Activated CD8-positive, alpha-beta T cell treated with anti-CD3 and anti-CD28 coated beads for 36 hours (primary cell): ENCODE measurements around the gene OR2V2. TPM values are rescaled to one million over a fixed set of nuclear protein-coding genes. Genes with fewer than 3 reads are reported as not detected.

ENCODE experiments used
- ATAC-seq: fragments of 200-7000 bp; cut with Tn5 transposase; one replicate; pipeline ENCODE4 v1.10.0; 2021; ENCODE audit warnings: mild to moderate bottlenecking, moderate library complexity
- CTCF ChIA-PET: fragments of 350-600 bp; sonication (Branson Sonifier 250); formaldehyde crosslinking; loops from one replicate; lab custom pipeline; 2021; ENCODE audit warnings: antibody characterized with exemption; lab: Charles Lee
- POLR2A ChIA-PET: fragments of 350-600 bp; sonication (Branson Sonifier 250); formaldehyde crosslinking; loops from one replicate; lab custom pipeline; 2021; ENCODE audit warnings: antibody characterized with exemption; lab: Charles Lee
- DNase-seq: peaks from one replicate; pipeline ENCODE4 v3.0.0-alpha.2; 2020
- H3K27ac Mint-ChIP-seq: one replicate; pipeline ENCODE4 v1.8.0; 2021; ENCODE audit warnings: mild to moderate bottlenecking, mixed read lengths
- H3K27me3 Mint-ChIP-seq: one replicate; pipeline ENCODE4 v1.8.0; 2021; ENCODE audit warnings: mixed read lengths
- H3K36me3 Mint-ChIP-seq: one replicate; pipeline ENCODE4 v1.8.0; 2021; ENCODE audit warnings: low read depth, mixed read lengths
- H3K4me1 Mint-ChIP-seq: one replicate; pipeline ENCODE4 v1.8.0; 2021; ENCODE audit warnings: low read depth, mixed read lengths
- H3K4me3 Mint-ChIP-seq: one replicate; pipeline ENCODE4 v1.8.0; 2021; ENCODE audit warnings: mild to moderate bottlenecking, moderate library complexity, mixed read lengths
- H3K9me3 Mint-ChIP-seq: one replicate; pipeline ENCODE4 v1.8.0; 2021; ENCODE audit warnings: mixed read lengths
- intact Hi-C: fragments of 100-400 bp; cut with micrococcal nuclease; formaldehyde crosslinking; loops from one replicate; pipeline ENCODE4 v1.10.0; 2022
- total RNA-seq, 2 experiments: library from RNA; stranded (reverse); gene quantifications; one replicate each; pipeline ENCODE4 v1.2.3, GENCODE V29; 2021
- TF ChIP-seq, protein P1 (sequence below): fragments of 200-600 bp; IDR thresholded peaks from one replicate; pipeline ENCODE4 v1.8.0; 2022; ENCODE audit warnings: antibody characterized with exemption, mild to moderate bottlenecking

OR2V2 gene
- total RNA-seq, 2 experiments from 2014 or later, result not detected

DNA sequence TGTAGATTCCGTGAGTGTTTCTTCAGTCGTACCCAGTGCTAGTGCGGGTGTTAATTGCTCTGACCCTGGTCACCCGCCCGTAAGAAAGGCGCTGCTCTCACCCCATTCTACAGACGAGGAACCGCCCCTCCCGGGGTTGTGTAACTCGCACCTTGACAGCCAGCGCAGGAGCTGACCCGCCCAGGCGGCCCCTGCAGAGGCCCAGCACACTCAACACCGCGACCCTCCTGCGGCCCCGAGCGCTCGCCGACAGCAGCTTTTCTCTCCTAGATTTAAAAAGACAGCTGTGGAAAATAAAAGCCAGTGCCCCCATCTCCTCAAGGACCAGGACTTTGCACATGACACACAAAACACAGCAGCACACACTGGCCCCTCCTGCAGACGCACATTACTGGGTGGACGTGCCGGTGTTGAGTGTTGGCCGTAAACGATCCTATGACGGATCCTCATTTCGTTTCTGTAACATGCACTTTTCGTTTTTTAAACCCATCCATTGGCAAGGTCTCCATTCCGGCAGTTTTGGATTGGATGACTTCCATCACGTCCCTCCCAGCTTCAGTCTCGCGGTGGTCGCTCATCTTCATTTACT, 22.9 kb downstream of the OR2V2 start:
- TF ChIP-seq, protein P1, sequence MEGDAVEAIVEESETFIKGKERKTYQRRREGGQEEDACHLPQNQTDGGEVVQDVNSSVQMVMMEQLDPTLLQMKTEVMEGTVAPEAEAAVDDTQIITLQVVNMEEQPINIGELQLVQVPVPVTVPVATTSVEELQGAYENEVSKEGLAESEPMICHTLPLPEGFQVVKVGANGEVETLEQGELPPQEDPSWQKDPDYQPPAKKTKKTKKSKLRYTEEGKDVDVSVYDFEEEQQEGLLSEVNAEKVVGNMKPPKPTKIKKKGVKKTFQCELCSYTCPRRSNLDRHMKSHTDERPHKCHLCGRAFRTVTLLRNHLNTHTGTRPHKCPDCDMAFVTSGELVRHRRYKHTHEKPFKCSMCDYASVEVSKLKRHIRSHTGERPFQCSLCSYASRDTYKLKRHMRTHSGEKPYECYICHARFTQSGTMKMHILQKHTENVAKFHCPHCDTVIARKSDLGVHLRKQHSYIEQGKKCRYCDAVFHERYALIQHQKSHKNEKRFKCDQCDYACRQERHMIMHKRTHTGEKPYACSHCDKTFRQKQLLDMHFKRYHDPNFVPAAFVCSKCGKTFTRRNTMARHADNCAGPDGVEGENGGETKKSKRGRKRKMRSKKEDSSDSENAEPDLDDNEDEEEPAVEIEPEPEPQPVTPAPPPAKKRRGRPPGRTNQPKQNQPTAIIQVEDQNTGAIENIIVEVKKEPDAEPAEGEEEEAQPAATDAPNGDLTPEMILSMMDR, result no peak
- intact Hi-C loops, result no loop called here
- Mint-ChIP-seq H3K27ac (no peak overlapping the region), H3K4me1 (peaks cover 64% of the 10 kb centered on the region), H3K4me3 (peak overlapping the region; percentile 63), H3K9me3 (no peaks in the 10 kb centered on the region), H3K27me3 (peaks cover 65% of the 10 kb centered on the region), H3K36me3 (no peaks in the 10 kb centered on the region)
- ChIA-PET POLR2A (interaction anchor here (0.6 to 1.2 kb wide), 6 partner anchors 9 to 52 kb away, joined by 3 to 6 read pairs (median 3); no protein-coding TSS in a partner anchor), CTCF (interaction anchor here (1.2 to 1.7 kb wide), 2 partner anchors 14 to 37 kb away, joined by 8 read pairs; no protein-coding TSS in a partner anchor)
- DNase-seq (no peak), ATAC-seq (no peak)

DNA sequence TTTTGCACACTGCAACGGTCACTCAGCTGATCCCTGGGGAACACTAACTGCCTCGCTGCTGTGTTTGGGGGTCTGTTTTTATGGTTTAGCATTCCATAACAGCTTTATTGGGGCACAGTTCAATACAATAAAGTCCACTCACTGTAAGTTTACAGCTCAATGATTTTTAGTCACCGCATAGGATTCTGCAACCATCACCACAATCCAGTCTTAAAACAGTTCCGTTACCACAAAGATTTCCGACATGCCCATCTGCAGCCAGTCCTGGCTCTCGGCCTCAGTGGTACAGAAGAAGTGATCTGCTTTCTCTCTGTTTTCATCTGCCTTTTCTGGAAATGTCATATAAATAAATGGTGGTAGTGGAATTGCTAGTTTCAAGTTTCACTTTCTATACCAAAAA, 23.6 kb downstream of the OR2V2 start:
- no peaks in the 10 kb centered on the region for H3K36me3 Mint-ChIP-seq
- H3K27me3 Mint-ChIP-seq, result peaks cover 61% of the 10 kb centered on the region
- H3K9me3 Mint-ChIP-seq, result no peaks in the 10 kb centered on the region
- no peak overlapping the region for H3K4me3 Mint-ChIP-seq
- TF ChIP-seq, protein P1, result no peak
- ChIA-PET CTCF (interaction anchor here (1.2 to 1.7 kb wide), 2 partner anchors 14 to 36 kb away, joined by 8 read pairs; no protein-coding TSS in a partner anchor), POLR2A (interaction anchor here (0.7 to 1.2 kb wide), 2 partner anchors 8 to 52 kb away, joined by 3 to 6 read pairs; no protein-coding TSS in a partner anchor)
- H3K4me1 Mint-ChIP-seq, result peaks cover 60% of the 10 kb centered on the region
- H3K27ac Mint-ChIP-seq, result no peak overlapping the region
- intact Hi-C loops, result no loop called here
- ATAC-seq, result no peak
- DNase-seq, result no peak

DNA sequence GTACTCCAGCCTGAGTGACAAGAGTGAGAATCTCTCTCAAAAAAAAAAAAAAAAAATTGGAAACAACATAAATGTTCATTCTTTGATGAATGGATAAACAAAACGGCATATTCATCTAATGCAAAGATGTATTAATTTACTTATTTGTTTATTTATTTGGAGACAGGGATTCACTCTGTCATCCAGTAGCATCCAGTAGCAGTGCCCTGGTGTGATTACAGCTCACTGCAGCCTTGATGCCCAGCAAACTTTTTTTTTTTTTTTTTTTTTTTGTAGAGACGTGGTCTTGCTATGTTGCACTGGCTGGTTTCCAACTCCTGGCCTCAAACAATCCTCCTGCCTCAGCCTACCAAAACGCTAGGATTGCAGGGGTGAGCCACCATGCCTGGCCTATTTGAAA, 24.4 kb downstream of the OR2V2 start:
- ATAC-seq (no peak), DNase-seq (no peak)
- TF ChIP-seq, protein P1, result no peak
- ChIA-PET CTCF (interaction anchor here (1.2 to 4.5 kb wide), 2 partner anchors 11 to 13 kb away, joined by 4 to 34 read pairs; no protein-coding TSS in a partner anchor), POLR2A (interaction anchor here (2.3 kb wide), 1 partner anchor 13 kb away, joined by 11 read pairs; no protein-coding TSS in a partner anchor)
- Mint-ChIP-seq H3K4me1 (peaks cover 53% of the 10 kb centered on the region), H3K27me3 (peaks cover 59% of the 10 kb centered on the region), H3K4me3 (no peak overlapping the region), H3K36me3 (no peaks in the 10 kb centered on the region), H3K27ac (no peak overlapping the region), H3K9me3 (no peaks in the 10 kb centered on the region)
- intact Hi-C loops, result no loop called here

DNA sequence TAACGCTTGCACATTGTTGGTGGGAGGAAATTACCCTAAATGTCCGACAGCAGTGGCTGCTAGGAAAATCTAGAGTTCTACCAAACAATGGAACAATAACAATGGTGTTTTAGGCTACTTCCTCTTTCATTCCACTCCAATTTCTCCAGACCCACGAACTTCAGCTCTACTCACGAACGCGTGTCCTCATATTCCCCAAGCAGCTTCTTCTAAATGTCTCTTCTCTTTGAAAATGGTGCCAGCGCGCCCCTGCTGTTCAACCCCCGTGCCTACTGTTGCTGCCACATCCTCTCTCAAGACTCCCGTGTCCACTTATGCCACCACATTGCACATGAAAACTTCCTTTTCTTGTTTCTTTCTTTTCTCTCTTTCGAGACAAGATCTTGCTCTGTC, 25.6 kb downstream of the OR2V2 start:
- Mint-ChIP-seq H3K4me1 (peaks cover 43% of the 10 kb centered on the region), H3K9me3 (no peaks in the 10 kb centered on the region)

More for the DNA sequence above, 25.6 kb downstream of the OR2V2 start:
- H3K36me3 Mint-ChIP-seq, result no peaks in the 10 kb centered on the region
- intact Hi-C loops, result no loop called here
- peak; percentile 33 for DNase-seq
- CTCF ChIA-PET, result interaction anchor here (1.0 to 4.5 kb wide), 4 partner anchors 12 to 49 kb away, joined by 3 to 34 read pairs (median 4); no protein-coding TSS in a partner anchor
- peak overlapping the region; percentile 85 for H3K27ac Mint-ChIP-seq
- TF ChIP-seq, protein P1, result no peak
- ATAC-seq, result peak; percentile 14
- peak overlapping the region; percentile 79 for H3K4me3 Mint-ChIP-seq
- peaks cover 51% of the 10 kb centered on the region for H3K27me3 Mint-ChIP-seq
- POLR2A ChIA-PET, result interaction anchor here (1.5 to 2.6 kb wide), 4 partner anchors 10 to 71 kb away, joined by 6 to 11 read pairs (median 10); partner anchors contain the start of gene RACK1
